Measurements from ENCODE around the gene CYP4F22. TPM values are rescaled to one million over a fixed set of nuclear protein-coding genes. Genes with fewer than 3 reads are reported as not detected.

CYP4F22 gene
- total and polyA plus RNA-seq, 9 of the 15 experiments (the other 6 are each of a cell fraction or from before 2014, with no cell fraction given), result not detected

GRCh38 chr19:15555759-15556633 lies 47.7 kb downstream of the CYP4F22 start (continued):
- TF ChIP-seq RB1 (IDR thresholded peaks at IDR 0.05; ENCODE audit: low read depth) (peak; percentile 54; the same call in 1 of the 2 replicates), PHTF2 (CRISPR knock-in tag; IDR thresholded peaks at IDR 0.05) (no peak), SNRNP70 (optimal IDR thresholded peaks at IDR 0.05; ENCODE audit: low read depth, low read length) (no peak), CTBP1 (IDR thresholded peaks at IDR 0.05; ENCODE audit: borderline replicate concordance) (peak; percentile 71; the same call in 1 of the 2 replicates), NRF1 (conservative IDR thresholded peaks at IDR 0.05 in 1 of 2, IDR thresholded peaks at IDR 0.05 in 1 of 2) (peak in 1 of 2 experiments; percentile 41; a peak in 2 of 4 replicates), SMARCA4 (IDR thresholded peaks at IDR 0.05) (no peak), DEAF1 (CRISPR knock-in tag; IDR thresholded peaks at IDR 0.05) (peak; percentile 82), HNRNPLL (IDR thresholded peaks at IDR 0.05; ENCODE audit: low read depth, low read length, poor library complexity, severe bottlenecking) (peak; percentile 68)

Data from K562 (cell line).